NCI-H128 (cell line): ENCODE results near the gene KIFC1.

Experiments used
- DNase-seq: peaks from one replicate; lab custom pipeline; 2025; ENCODE audit not compliant: unreplicated experiment; lab: John Stamatoyannopoulos, UW

Gene KIFC1

GRCh38 chr6:33424855-33425667 lies 33.4 kb downstream of the KIFC1 start:
- DNase-seq, result no peak

DNA sequence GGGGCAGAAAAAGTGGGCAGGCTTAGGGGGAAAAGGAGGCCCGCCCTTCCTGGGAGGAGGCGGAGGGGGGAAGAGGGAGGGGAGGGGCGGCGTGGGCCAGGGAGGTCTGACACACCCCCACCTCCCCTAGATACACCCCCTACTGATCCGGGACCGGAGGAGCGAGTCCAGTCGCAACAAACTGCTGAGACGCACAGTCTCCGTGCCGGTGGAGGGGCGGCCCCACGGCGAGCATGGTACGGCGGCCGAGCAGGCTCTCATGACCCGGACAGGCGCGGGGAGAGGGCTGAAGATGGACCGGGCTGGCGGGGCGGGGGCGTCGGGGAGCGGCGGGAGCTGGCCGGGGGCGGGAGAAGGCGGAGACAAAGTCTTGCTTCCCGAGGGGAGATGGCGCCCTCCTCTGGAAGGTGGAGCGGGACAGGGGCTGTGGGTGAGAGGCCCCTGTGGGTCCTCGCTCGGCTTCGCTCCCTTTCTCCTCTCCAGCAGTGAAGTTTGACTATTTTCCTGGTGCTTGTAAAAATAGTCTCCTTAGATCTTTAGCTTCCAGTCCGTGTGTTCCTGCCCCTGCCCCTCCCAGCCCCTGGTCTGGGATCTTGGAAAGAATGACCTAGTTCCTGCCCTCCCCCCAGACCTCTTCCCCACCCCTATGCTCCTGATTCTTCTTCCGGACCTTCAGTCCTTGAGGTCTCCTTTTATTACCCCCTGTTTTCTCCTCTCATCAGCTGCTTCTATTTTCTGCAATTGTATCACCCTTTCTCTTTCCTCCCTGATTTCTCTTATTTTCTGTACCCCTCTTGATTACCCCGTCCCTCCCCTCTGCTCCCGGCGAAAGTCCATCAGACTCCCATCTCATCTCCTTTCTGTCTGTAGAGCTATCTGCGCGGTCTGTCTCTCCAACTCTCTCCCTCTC lies 34.3 kb downstream of the KIFC1 start:
- DNase-seq, result peak; percentile 43

GRCh38 chr6:33426590-33427511 lies 35.2 kb downstream of the KIFC1 start:
- no peak for DNase-seq

GRCh38 chr6:33427585-33428223 lies 36.1 kb downstream of the KIFC1 start:
- no peak for DNase-seq

GRCh38 chr6:33428224-33428965 lies 36.8 kb downstream of the KIFC1 start:
- DNase-seq, result no peak

DNA sequence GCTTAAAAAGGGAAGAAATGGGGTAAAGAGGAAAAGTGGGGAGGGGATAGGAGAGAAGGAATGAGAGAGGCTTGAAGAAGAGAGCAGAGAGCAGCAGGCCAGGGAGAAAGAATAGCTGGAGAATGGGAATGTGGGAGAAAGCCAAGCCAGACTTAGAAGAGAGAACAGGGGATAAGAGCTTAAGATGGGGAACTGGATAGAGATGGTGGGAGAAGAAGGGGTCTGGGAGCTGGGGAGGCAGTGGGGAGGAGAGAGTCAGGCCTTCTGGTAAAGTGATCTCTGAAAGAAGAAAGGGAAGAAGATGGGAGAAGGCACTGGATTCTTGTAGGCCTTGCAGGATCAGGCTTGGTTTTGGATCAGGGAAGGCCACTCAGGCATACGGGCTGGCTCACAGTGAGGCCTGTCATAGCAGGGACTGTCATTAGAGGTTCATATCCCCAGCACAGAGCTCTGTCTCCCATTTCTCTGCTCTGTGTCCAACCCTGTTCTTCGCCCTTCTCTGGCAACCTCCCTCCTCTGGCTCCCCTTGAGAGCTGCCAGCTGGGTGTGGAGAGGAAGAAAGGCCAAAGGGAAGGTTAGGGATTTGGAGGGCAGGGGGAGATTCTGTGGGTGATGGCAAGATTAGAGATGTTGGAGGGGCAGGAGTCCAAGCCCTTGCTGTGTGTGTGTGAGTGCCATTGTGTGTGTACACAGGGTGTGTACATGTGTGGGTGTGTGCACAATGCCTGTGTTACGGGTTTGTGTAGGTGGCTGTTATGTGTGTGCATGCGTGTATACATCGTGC lies 37.5 kb downstream of the KIFC1 start:
- no peak for DNase-seq

DNA sequence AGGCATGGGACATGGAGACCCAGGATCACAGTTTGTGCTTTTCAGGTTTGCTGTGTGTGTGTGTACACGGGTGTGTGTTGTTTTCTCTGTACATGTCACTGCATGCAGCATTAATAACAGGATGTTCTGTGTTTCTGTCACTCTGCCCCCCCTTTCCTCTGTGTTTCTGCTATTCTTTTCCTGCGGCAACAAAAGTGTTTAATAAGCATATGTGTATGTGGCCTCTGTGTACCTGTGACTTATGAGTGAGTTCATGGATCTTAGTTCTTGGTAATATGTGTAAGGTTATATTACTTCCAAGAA lies 38.1 kb downstream of the KIFC1 start:
- DNase-seq, result no peak

DNA sequence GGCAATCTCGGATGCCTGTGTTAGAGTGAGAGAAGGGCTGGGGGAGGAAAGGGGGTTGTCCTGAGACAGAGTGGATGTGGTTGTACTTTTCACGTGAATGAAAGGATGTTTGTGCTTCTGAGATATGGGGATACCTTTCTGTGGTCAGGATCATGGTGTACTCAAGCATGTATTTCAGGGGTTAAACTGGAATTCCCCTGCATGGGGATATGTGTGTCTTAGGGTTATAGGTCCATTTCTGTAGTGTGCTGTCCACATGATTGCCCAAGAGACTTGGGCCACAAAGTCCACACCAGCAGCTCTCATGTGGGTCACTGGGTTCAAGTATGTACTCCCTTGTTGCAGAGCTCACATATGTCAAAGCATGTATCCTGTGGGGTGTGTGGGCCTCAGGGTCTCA lies 38.7 kb downstream of the KIFC1 start:
- DNase-seq, result no peak

GRCh38 chr6:33430991-33431879 lies 39.6 kb downstream of the KIFC1 start:
- DNase-seq, result no peak

- DNase-seq, result no peak
Measured at GRCh38 chr6:33431880-33432541, 40.4 kb downstream of the KIFC1 start.

DNA sequence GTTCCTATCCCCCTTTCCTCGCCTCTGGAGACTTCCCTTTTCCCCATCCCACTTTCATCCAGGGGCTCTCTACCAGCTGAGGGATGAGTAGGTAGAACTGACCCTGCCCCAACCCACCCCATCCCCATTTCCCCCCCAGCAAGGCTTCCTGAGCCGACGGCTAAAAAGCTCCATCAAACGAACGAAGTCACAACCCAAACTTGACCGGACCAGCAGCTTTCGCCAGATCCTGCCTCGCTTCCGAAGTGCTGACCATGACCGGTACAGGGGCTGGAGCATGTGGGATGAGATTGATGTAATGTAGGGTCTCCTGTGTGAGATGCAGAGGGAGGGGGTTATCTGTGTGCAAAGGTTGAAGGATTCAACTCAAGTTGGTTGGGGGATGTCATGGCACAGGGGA lies 40.9 kb downstream of the KIFC1 start:
- DNase-seq, result no peak

GRCh38 chr6:33433001-33433543 lies 41.4 kb downstream of the KIFC1 start:
- no peak for DNase-seq

GRCh38 chr6:33433544-33434191 lies 42.0 kb downstream of the KIFC1 start:
- no peak for DNase-seq

- DNase-seq, result no peak
Measured at GRCh38 chr6:33434961-33435360, 43.3 kb downstream of the KIFC1 start.

DNA sequence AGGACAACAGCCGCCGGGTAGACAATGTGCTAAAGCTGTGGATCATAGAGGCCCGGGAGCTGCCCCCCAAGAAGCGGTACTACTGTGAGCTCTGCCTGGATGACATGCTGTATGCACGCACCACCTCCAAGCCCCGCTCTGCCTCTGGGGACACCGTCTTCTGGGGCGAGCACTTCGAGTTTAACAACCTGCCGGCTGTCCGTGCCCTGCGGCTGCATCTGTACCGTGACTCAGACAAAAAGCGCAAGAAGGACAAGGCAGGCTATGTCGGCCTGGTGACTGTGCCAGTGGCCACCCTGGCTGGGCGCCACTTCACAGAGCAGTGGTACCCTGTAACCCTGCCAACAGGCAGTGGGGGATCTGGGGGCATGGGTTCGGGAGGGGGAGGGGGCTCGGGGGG lies 46.0 kb downstream of the KIFC1 start:
- DNase-seq, result no peak

- no peak for DNase-seq
Measured at GRCh38 chr6:33438978-33439594, 47.5 kb downstream of the KIFC1 start.
